Endothelial cell of umbilical vein (primary cell): ENCODE results near the gene CSHL1. TPM values are rescaled to one million over a fixed set of nuclear protein-coding genes. Genes with fewer than 3 reads are reported as not detected.

Experiments used
- BruUV-seq: library from RNA; stranded (reverse); fragments of 400-500 nt; replicated peaks from 2 replicates; lab custom pipeline; 2021; lab: Mats Ljungman, UMichigan
- CTCF ChIA-PET: fragments of 300-600, 350-600 bp; sonication (Branson Sonifier 250); formaldehyde crosslinking; loops from one replicate; lab custom pipeline; 2021; ENCODE audit warnings: antibody characterized with exemption, inconsistent platforms; lab: Charles Lee
- POLR2A ChIA-PET: fragments of 300-600, 350-600 bp; sonication (Branson Sonifier 250); formaldehyde crosslinking; loops from one replicate; lab custom pipeline; 2021; ENCODE audit warnings: antibody characterized with exemption, inconsistent platforms; lab: Charles Lee
- DNase-seq: peaks from one replicate; pipeline ENCODE4 v3.0.0-alpha.2; 2011; ENCODE audit warnings: low read depth, low spot score
- FAIRE-seq: peaks from 2 replicates; lab custom pipeline; 2011; peaks lifted over from hg19 to GRCh38; lab: Jason Lieb, UNC
- H2AFZ ChIP-seq: 2 replicates; pipeline ENCODE4 v1.6.0; 2012; ENCODE audit warnings: low read depth, low read length, control low read depth, inconsistent platforms
- H3K27ac ChIP-seq: 2 replicates; pipeline ENCODE4 v1.5.1; 2011; ENCODE audit warnings: low read depth, mild to moderate bottlenecking, control low read depth, low read length, moderate library complexity; ENCODE audit not compliant: insufficient read depth
- H3K27me3 ChIP-seq, 2 experiments: 2 replicates each; pipeline versions ENCODE4 v1.6.0 to v1.6.1; 2011; ENCODE audit warnings: low read length in 2 of 2, mixed read lengths in 1 of 2; ENCODE audit not compliant: control insufficient read depth in 2 of 2, insufficient read depth in 2 of 2
- H3K36me3 ChIP-seq, 2 experiments: 2 replicates in 1 of 2; 3 replicates in 1 of 2; pipeline ENCODE4 v1.5.1; 2011; ENCODE audit warnings: low read length in 2 of 2, mild to moderate bottlenecking in 1 of 2, moderate library complexity in 1 of 2; ENCODE audit not compliant: control insufficient read depth in 2 of 2, insufficient read depth in 2 of 2; ENCODE audit errors: extremely low read depth in 1 of 2
- H3K4me1 ChIP-seq: 3 replicates; pipeline ENCODE4 v1.5.1; 2011; ENCODE audit warnings: mild to moderate bottlenecking, low read length; ENCODE audit not compliant: control insufficient read depth, insufficient read depth; ENCODE audit errors: extremely low read depth
- H3K4me2 ChIP-seq: 2 replicates; pipeline ENCODE4 v1.6.1; 2011; ENCODE audit warnings: low read length, control low read depth, mixed read lengths; ENCODE audit not compliant: insufficient read depth
- H3K4me3 ChIP-seq, 3 experiments: fragments of 200-600 bp in 1 of 3; sonication (generic), shearing (Covaris generic) in 1 of 3; replicated peaks in 1 of 3; 2 replicates each; pipeline ENCODE4 v1.5.1; 2011 to 2016; ENCODE audit warnings: control low read depth in 3 of 3, low read length in 3 of 3, mild to moderate bottlenecking in 2 of 3, inconsistent platforms in 1 of 3, low read depth in 1 of 3, moderate library complexity in 1 of 3; ENCODE audit not compliant: insufficient read depth in 1 of 3
- H3K79me2 ChIP-seq: 2 replicates; pipeline ENCODE4 v1.6.0; 2012; ENCODE audit warnings: low read length, inconsistent platforms; ENCODE audit not compliant: control insufficient read depth, insufficient read depth
- H3K9ac ChIP-seq: replicated peaks from 2 replicates; pipeline ENCODE3; 2011; ENCODE audit warnings: low read length, control low read depth; ENCODE audit not compliant: insufficient read depth; ENCODE audit errors: extremely low read depth
- H3K9me1 ChIP-seq: replicated peaks from 3 replicates; pipeline ENCODE4 v1.6.0; 2011; ENCODE audit warnings: mild to moderate bottlenecking, low read length; ENCODE audit not compliant: control insufficient read depth, insufficient read depth; ENCODE audit errors: extremely low read depth
- H3K9me3 ChIP-seq: replicated peaks from 2 replicates; pipeline ENCODE4 v1.5.1; 2012; ENCODE audit warnings: low read length, inconsistent platforms; ENCODE audit not compliant: control insufficient read depth, insufficient read depth
- H4K20me1 ChIP-seq: replicated peaks from 2 replicates; pipeline ENCODE3; 2011; ENCODE audit warnings: mild to moderate bottlenecking, low read length; ENCODE audit not compliant: control insufficient read depth, insufficient read depth; ENCODE audit errors: extremely low read depth
- CTCF ChIP-seq, 2 donors: IDR thresholded peaks; 1 replicate in 1 of 2; 2 replicates in 1 of 2; pipeline ENCODE4 v1.5.1; 2011; ENCODE audit warnings: low read length in 2 of 2, mild to moderate bottlenecking in 2 of 2, moderate library complexity in 2 of 2, control low read depth in 1 of 2, inconsistent platforms in 1 of 2, low read depth in 1 of 2; ENCODE audit not compliant: insufficient read depth in 1 of 2; ENCODE audit errors: extremely low read depth in 1 of 2
- EZH2 ChIP-seq: IDR thresholded peaks from 2 replicates; pipeline ENCODE4 v1.6.1; 2012; ENCODE audit warnings: borderline replicate concordance, low read depth, mild to moderate bottlenecking, moderate library complexity, low read length, inconsistent platforms; ENCODE audit not compliant: severe bottlenecking
- FOS ChIP-seq: IDR thresholded peaks from 2 replicates; pipeline ENCODE4 v1.6.1; 2011; ENCODE audit warnings: mild to moderate bottlenecking, low read length, moderate library complexity, borderline replicate concordance; ENCODE audit not compliant: insufficient read depth
- GATA2 ChIP-seq: IDR thresholded peaks from 2 replicates; pipeline ENCODE4 v1.7.0; 2011; ENCODE audit warnings: low read depth, mild to moderate bottlenecking, moderate library complexity, mixed read lengths, low read length; ENCODE audit not compliant: insufficient read length, insufficient read depth
- JUN ChIP-seq: IDR thresholded peaks from 2 replicates; pipeline ENCODE4 v1.6.1; 2011; ENCODE audit warnings: borderline replicate concordance, low read depth; ENCODE audit not compliant: insufficient read length, insufficient read depth
- MAX ChIP-seq: IDR thresholded peaks from 2 replicates; pipeline ENCODE4 v1.6.1; 2011; ENCODE audit not compliant: insufficient read depth, insufficient read length
- MYC ChIP-seq: IDR thresholded peaks from one replicate; pipeline ENCODE4 v1.6.1; 2011; ENCODE audit warnings: mild to moderate bottlenecking, low read depth, low read length
- POLR2A ChIP-seq: IDR thresholded peaks from 2 replicates; pipeline ENCODE4 v1.6.1; 2012; ENCODE audit warnings: low read depth, mild to moderate bottlenecking, control low read depth, low read length
- POLR2AphosphoS5 ChIP-seq: IDR thresholded peaks from 2 replicates; pipeline ENCODE4 v1.6.1; 2012; ENCODE audit warnings: low read depth, mild to moderate bottlenecking, control low read depth, low read length, moderate library complexity; ENCODE audit not compliant: insufficient read depth
- dilution Hi-C: fragments of 300-500 bp; cut with MboI; formaldehyde crosslinking; loops from one replicate; pipeline ENCODE4 v1.15.0; 2019; ENCODE audit warnings: low sequenced_read_pairs; ENCODE audit not compliant: extremely low pct_ligation_motif_present
- intact Hi-C: fragments of 100-400 bp; cut with micrococcal nuclease; formaldehyde crosslinking; loops from one replicate; pipeline ENCODE4 v1.10.0; 2022
- polyA plus RNA-seq, 4 experiments: library from polyadenylated mRNA; depleted of rRNA in 3 of 4; stranded (reverse) in 3 of 4; unstranded in 1 of 4; fragments of >200 nt; gene quantifications; 2 replicates each; pipeline versions ENCODE4 v1.2.1 to v1.2.3, GENCODE V29; 2011 to 2012; ENCODE audit warnings: missing spikeins in 1 of 4
- total RNA-seq: library from RNA; stranded (reverse); gene quantifications from 2 replicates; pipeline ENCODE4 v1.2.3, GENCODE V29; 2021

CSHL1 gene
- total and polyA plus RNA-seq, 2 donors (not counting 3 experiments of a cell fraction or from before 2014, with no cell fraction given) = not detected

- TF ChIP-seq FOS (no peak), POLR2AphosphoS5 (no peak), POLR2A (no peak), CTCF (IDR thresholded peaks at IDR 0.05; ENCODE audit: extremely low read depth in 1 of 2, insufficient read depth in 1 of 2, low read depth in 1 of 2, low read length in 2 of 2) (no peak), JUN (no peak), MYC (no peak), MAX (no peak), EZH2 (no peak), GATA2 (no peak)
- Histone ChIP-seq H3K9ac (no peak overlapping the region), H3K4me1 (peaks cover 4% of the 10 kb centered on the region), H3K4me2 (no peak overlapping the region), H3K4me3 (no peak overlapping the region), H4K20me1 (no peaks in the 10 kb centered on the region), H3K9me3 (no peaks in the 10 kb centered on the region), H3K36me3 (no peaks in the 10 kb centered on the region), H2AFZ (peak overlapping the region; percentile 53), H3K27ac (no peak overlapping the region), H3K9me1 (no peaks in the 10 kb centered on the region), H3K27me3 (no peaks in the 10 kb centered on the region), H3K79me2 (no peaks in the 10 kb centered on the region)
- FAIRE-seq (no peak), DNase-seq (no peak)
- intact Hi-C loops (no loop called here), dilution Hi-C loops (no loop called here)
- CTCF ChIA-PET = interaction anchor here (1.1 to 3.5 kb wide), 6 partner anchors 11 to 203 kb away, joined by 3 to 26 read pairs (median 10); partner anchors contain the start of gene GH1
- POLR2A ChIA-PET = interaction anchor here (0.5 kb wide), 1 partner anchor 77 kb away, joined by 3 read pairs; no protein-coding TSS in a partner anchor
- BruUV-seq = no TSS peak
Observed at GRCh38 chr17:63929860-63930766, 19.1 kb upstream of the CSHL1 start.
